ENCODE measurements around the gene KCNN3. TPM values are rescaled to one million over a fixed set of nuclear protein-coding genes. Genes with fewer than 3 reads are reported as not detected.
A peak's percentile ranks its signal among the peaks of the same experiment; 100 is the strongest.

The KCNN3 gene
- total and polyA plus RNA-seq, 2 of the 8 experiments (the other 6 are each of a cell fraction or from before 2014, with no cell fraction given): 2.8 to 3.7 TPM

- Histone ChIP-seq H3K9me3 (ENCODE audit: insufficient read depth in 2 of 2, low read depth in 1 of 2, low read length in 1 of 2) (peaks cover 0 to 4% of the 10 kb centered on the region in 2 experiments; a peak in 1 of 4 replicates), H3K4me1 (replicated peaks in 1 of 4; ENCODE audit: control insufficient read depth in 3 of 4, insufficient read depth in 4 of 4, low read length in 3 of 4) (peaks cover 0 to 2% (median 0%) of the 10 kb centered on the region in 4 experiments; a peak in 1 of 7 replicates), H3K9ac (replicated peaks in 1 of 4; ENCODE audit: extremely low read depth in 1 of 4, low read depth in 3 of 4, low read length in 3 of 4) (no peak overlapping the region), H3K27me3 (replicated peaks in 1 of 4; ENCODE audit: control insufficient read depth in 3 of 4, extremely low read depth in 1 of 4, insufficient read depth in 3 of 4, low read length in 3 of 4) (no peaks in the 10 kb centered on the region), H2BK12ac (ENCODE audit: low read depth, low read length) (no peak overlapping the region), H3K23ac (ENCODE audit: insufficient read length) (no peak overlapping the region), H4K5ac (ENCODE audit: insufficient read length, low read depth, low read length) (no peak overlapping the region), H3K14ac (ENCODE audit: insufficient read length) (no peak overlapping the region), H4K20me1 (replicated peaks in 1 of 2; ENCODE audit: control insufficient read depth in 1 of 2, insufficient read depth in 2 of 2, low read length in 2 of 2) (no peaks in the 10 kb centered on the region), H2BK15ac (ENCODE audit: low read length) (no peak overlapping the region), H3K79me2 (ENCODE audit: control insufficient read depth in 1 of 2, insufficient read depth in 2 of 2, low read length in 2 of 2) (no peaks in the 10 kb centered on the region), H3K79me1 (ENCODE audit: low read depth, low read length) (no peaks in the 10 kb centered on the region), H2BK20ac (ENCODE audit: low read length) (no peak overlapping the region), H3K36me3 (ENCODE audit: control insufficient read depth in 2 of 4, insufficient read depth in 4 of 4, low read length in 3 of 4) (no peaks in the 10 kb centered on the region), H3K4me3 (ENCODE audit: extremely low read depth in 1 of 4, insufficient read depth in 2 of 4, low read depth in 3 of 4, low read length in 4 of 4) (no peak overlapping the region), H2AFZ (ENCODE audit: low read length) (no peak overlapping the region), H4K8ac (ENCODE audit: extremely low read depth, insufficient read depth, low read length) (no peak overlapping the region; the same call in 1 of the 2 replicates), H2BK5ac (ENCODE audit: low read depth, low read length) (no peak overlapping the region), H2BK120ac (replicated peaks; ENCODE audit: low read depth, low read length) (no peak overlapping the region), H3K27ac (ENCODE audit: low read depth, low read length) (no peak overlapping the region), H3K18ac (ENCODE audit: extremely low read depth, low read length) (no peak overlapping the region), H3K23me2 (ENCODE audit: low read depth, low read length) (no peaks in the 10 kb centered on the region), H3K56ac (replicated peaks; ENCODE audit: insufficient read length, low read depth, low read length) (no peak overlapping the region), H3K4ac (replicated peaks; ENCODE audit: insufficient read length, low read depth, low read length) (no peak overlapping the region), H4K91ac (replicated peaks; ENCODE audit: insufficient read length, low read length) (no peak overlapping the region), H3K4me2 (ENCODE audit: insufficient read depth in 1 of 2, low read depth in 2 of 2, low read length in 2 of 2) (no peak overlapping the region), H2AK5ac (ENCODE audit: low read depth, low read length) (no peak overlapping the region)
- ChIA-PET POLR2A (ENCODE audit: partially characterized antibody) (interaction anchor here (1.0 to 1.3 kb wide), 2 partner anchors 87 to 274 kb away, joined by 3 read pairs; no protein-coding TSS in a partner anchor), CTCF (ENCODE audit: partially characterized antibody) (interaction anchor here (0.6 to 3.9 kb wide), 55 partner anchors 9 to 426 kb away, joined by 3 to 31 read pairs (median 4); partner anchors contain the start of gene PBXIP1)
- WGBS, 2 experiments (ENCODE audit: extremely low coverage in 1 of 2, insufficient coverage in 1 of 2, insufficient read length in 1 of 2, insufficient replicate concordance in 2 of 2, low coverage in 1 of 2, low lambda C conversion rate in 2 of 2, missing lambda C conversion rate in 1 of 2): 53% methylated on average over 9 of the region's 9 CpGs; no CpG with 5 or more reads in 1 of the 2 experiments
- peak; percentile 90 for FAIRE-seq
- DNase-seq (ENCODE audit: low read depth in 1 of 2, low spot score in 2 of 2): peak; percentile 73 to 75
- TF ChIP-seq SRF (IDR thresholded peaks at IDR 0.05; ENCODE audit: low read depth, low read length): no peak
- no peak for TF ChIP-seq E2F6 (IDR thresholded peaks at IDR 0.05)
- no peak for TF ChIP-seq TEAD4 (IDR thresholded peaks at IDR 0.05; ENCODE audit: low read depth, low read length)
- no peak for TF ChIP-seq CREB1 (IDR thresholded peaks at IDR 0.05)
- TF ChIP-seq ATF3 (IDR thresholded peaks at IDR 0.05; ENCODE audit: insufficient read depth, low read depth, low read length): no peak
- no peak for TF ChIP-seq FOSL1 (IDR thresholded peaks at IDR 0.05; ENCODE audit: insufficient read depth, low read depth, low read length)
- peak; percentile 36; the same call in 1 of the 2 replicates for TF ChIP-seq MAX (IDR thresholded peaks at IDR 0.05)
- TF ChIP-seq SAP30 (IDR thresholded peaks at IDR 0.05; ENCODE audit: insufficient read depth, insufficient replicate concordance, low read length): no peak
- TF ChIP-seq KDM5A (IDR thresholded peaks at IDR 0.05; ENCODE audit: low read length): no peak
- TF ChIP-seq TAF7 (optimal IDR thresholded peaks at IDR 0.05; ENCODE audit: borderline replicate concordance, low read depth, low read length): no peak
These were observed 200.4 kb downstream of the KCNN3 start for GRCh38 chr1:154669464-154670282.
